Spleen (tissue), 7 donors: ENCODE measurements around the gene SDR9C7.

Experiments
- POLR2AphosphoS5 ChIP-seq, 3 donors: sonication (generic); formaldehyde crosslinking; IDR thresholded peaks; one replicate each; pipeline ENCODE4 v1.5.1; 2017; ENCODE audit warnings: antibody characterized with exemption in 3 of 3
- TF ChIP-seq, protein P1 (sequence below), 11 experiments: fragments of 200-600 bp in 7 of 11; fragments of 450-650 bp in 4 of 11; sonication (generic) in 4 of 11; IDR thresholded peaks in 8 of 11; conservative IDR thresholded peaks in 3 of 11; 1 replicate in 7 of 11; 2 replicates in 4 of 11; pipeline versions ENCODE4 v1.4.0 to v1.8.0; 2016 to 2021; ENCODE audit warnings: antibody characterized with exemption in 11 of 11, inconsistent platforms in 4 of 11, mild to moderate bottlenecking in 1 of 11
- donor health status: DM: no; HTN: no; CAD: no; lungs with moderate emphysema.
- donor health status: DM: no; HTN: no; CAD: no.
- donor health status: DM: no; HTN: no; CAD: no.

DNA sequence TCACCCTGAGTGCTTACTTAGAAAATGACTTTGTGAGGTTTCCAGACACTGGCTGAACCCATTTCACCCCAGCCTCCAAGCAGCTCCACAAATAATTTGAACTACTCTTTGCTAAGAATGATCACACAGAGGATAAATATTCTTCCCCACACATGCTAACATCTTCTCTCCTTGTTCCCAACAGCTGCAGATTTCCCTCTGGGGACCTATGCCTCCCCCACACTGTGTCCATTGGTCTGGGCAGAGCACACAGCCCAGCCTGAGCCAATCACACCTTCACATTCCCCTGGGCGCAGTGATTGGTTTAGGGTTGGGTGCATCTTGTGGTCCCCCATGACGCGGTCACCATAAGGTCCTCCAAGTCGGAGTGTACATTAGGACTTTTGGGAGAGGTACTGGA, 6.9 kb downstream of the SDR9C7 start:
- TF ChIP-seq, protein P1, sequence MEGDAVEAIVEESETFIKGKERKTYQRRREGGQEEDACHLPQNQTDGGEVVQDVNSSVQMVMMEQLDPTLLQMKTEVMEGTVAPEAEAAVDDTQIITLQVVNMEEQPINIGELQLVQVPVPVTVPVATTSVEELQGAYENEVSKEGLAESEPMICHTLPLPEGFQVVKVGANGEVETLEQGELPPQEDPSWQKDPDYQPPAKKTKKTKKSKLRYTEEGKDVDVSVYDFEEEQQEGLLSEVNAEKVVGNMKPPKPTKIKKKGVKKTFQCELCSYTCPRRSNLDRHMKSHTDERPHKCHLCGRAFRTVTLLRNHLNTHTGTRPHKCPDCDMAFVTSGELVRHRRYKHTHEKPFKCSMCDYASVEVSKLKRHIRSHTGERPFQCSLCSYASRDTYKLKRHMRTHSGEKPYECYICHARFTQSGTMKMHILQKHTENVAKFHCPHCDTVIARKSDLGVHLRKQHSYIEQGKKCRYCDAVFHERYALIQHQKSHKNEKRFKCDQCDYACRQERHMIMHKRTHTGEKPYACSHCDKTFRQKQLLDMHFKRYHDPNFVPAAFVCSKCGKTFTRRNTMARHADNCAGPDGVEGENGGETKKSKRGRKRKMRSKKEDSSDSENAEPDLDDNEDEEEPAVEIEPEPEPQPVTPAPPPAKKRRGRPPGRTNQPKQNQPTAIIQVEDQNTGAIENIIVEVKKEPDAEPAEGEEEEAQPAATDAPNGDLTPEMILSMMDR (IDR thresholded peaks at IDR 0.05 in 8 of 11, conservative IDR thresholded peaks at IDR 0.05 in 3 of 11), result no peak
- TF ChIP-seq POLR2AphosphoS5 (IDR thresholded peaks at IDR 0.05), result no peak
